ENCODE data around the gene SHISA7.

Gene SHISA7

GRCh38 chr19:55462722-55463121 is 19.6 kb upstream of the SHISA7 start:
- FAIRE-seq (no peak), DNase-seq (ENCODE audit: insufficient read length, low spot score) (no peak)
- TF ChIP-seq POLR2A (IDR thresholded peaks at IDR 0.05; ENCODE audit: low read depth, low read length) = no peak

- FAIRE-seq = no peak
- peak; percentile 91 for TF ChIP-seq POLR2A (IDR thresholded peaks at IDR 0.05; ENCODE audit: low read depth, low read length)
- DNase-seq (ENCODE audit: insufficient read length, low spot score) = no peak
Observed at GRCh38 chr19:55461974-55462626, 19.0 kb upstream of the SHISA7 start.

- TF ChIP-seq POLR2A (IDR thresholded peaks at IDR 0.05; ENCODE audit: low read depth, low read length) = peak; percentile 86
- peak; percentile 73 for FAIRE-seq
- peak; percentile 100 for DNase-seq (ENCODE audit: insufficient read length, low spot score)
Observed at GRCh38 chr19:55461259-55461973, 18.3 kb upstream of the SHISA7 start, which contains the start of gene ISOC2. Gene ISOC2, minus strand, starts transcription at chr19:55461642. Its CDS starts 5,156 bp downstream, at chr19:55456486.

- no peak for FAIRE-seq
- no peak for DNase-seq (ENCODE audit: insufficient read length, low spot score)
Observed at GRCh38 chr19:55460670-55461258, 17.7 kb upstream of the SHISA7 start.

GRCh38 chr19:55459950-55460657 is 17.0 kb upstream of the SHISA7 start:
- DNase-seq (ENCODE audit: insufficient read length, low spot score) (no peak), FAIRE-seq (no peak)
- no peak for TF ChIP-seq POLR2A (IDR thresholded peaks at IDR 0.05; ENCODE audit: low read depth, low read length)

More at GRCh38 chr19:55460670-55461258, 17.7 kb upstream of the SHISA7 start:
- TF ChIP-seq POLR2A (IDR thresholded peaks at IDR 0.05; ENCODE audit: low read depth, low read length) = no peak

- DNase-seq (ENCODE audit: insufficient read length, low spot score) (no peak), FAIRE-seq (no peak)
- TF ChIP-seq POLR2A (IDR thresholded peaks at IDR 0.05; ENCODE audit: low read depth, low read length) = no peak
Observed at GRCh38 chr19:55459551-55459949, 16.4 kb upstream of the SHISA7 start.

- DNase-seq (ENCODE audit: insufficient read length, low spot score) = no peak
- TF ChIP-seq POLR2A (IDR thresholded peaks at IDR 0.05; ENCODE audit: low read depth, low read length) = no peak
- FAIRE-seq = no peak
Observed at GRCh38 chr19:55457683-55458457, 14.8 kb upstream of the SHISA7 start.

- DNase-seq (ENCODE audit: insufficient read length, low spot score) (no peak), FAIRE-seq (no peak)
- TF ChIP-seq POLR2A (IDR thresholded peaks at IDR 0.05; ENCODE audit: low read depth, low read length) = no peak
Observed at GRCh38 chr19:55456347-55456746, 13.2 kb upstream of the SHISA7 start.

GRCh38 chr19:55455576-55456235 is 12.6 kb upstream of the SHISA7 start:
- DNase-seq (ENCODE audit: insufficient read length, low spot score) (no peak), FAIRE-seq (no peak)
- no peak for TF ChIP-seq POLR2A (IDR thresholded peaks at IDR 0.05; ENCODE audit: low read depth, low read length)

GRCh38 chr19:55454787-55455243 is 11.7 kb upstream of the SHISA7 start:
- DNase-seq (ENCODE audit: insufficient read length, low spot score) (peak; percentile 96), FAIRE-seq (no peak)
- no peak for TF ChIP-seq POLR2A (IDR thresholded peaks at IDR 0.05; ENCODE audit: low read depth, low read length)

GRCh38 chr19:55453511-55454260 is 10.6 kb upstream of the SHISA7 start:
- no peak for TF ChIP-seq POLR2A (IDR thresholded peaks at IDR 0.05; ENCODE audit: low read depth, low read length)
- DNase-seq (ENCODE audit: insufficient read length, low spot score) (no peak), FAIRE-seq (no peak)

GRCh38 chr19:55452749-55453346 is 9.7 kb upstream of the SHISA7 start:
- FAIRE-seq = no peak
- no peak for TF ChIP-seq POLR2A (IDR thresholded peaks at IDR 0.05; ENCODE audit: low read depth, low read length)
- DNase-seq (ENCODE audit: insufficient read length, low spot score) = peak; percentile 96
